HS-27A (cell line): ENCODE data around the gene SPINT2.

Experiments used
- DNase-seq: peaks from one replicate; pipeline ENCODE4 v3.0.0-alpha.2; 2012; ENCODE audit warnings: low read depth, missing footprints

The SPINT2 gene

GRCh38 chr19:38267761-38268483, 3.5 kb downstream of the SPINT2 start:
- no peak for DNase-seq

GRCh38 chr19:38268539-38268938, 4.2 kb downstream of the SPINT2 start:
- no peak for DNase-seq

- DNase-seq: no peak
Measured at GRCh38 chr19:38270587-38271167, 6.3 kb downstream of the SPINT2 start.

DNA sequence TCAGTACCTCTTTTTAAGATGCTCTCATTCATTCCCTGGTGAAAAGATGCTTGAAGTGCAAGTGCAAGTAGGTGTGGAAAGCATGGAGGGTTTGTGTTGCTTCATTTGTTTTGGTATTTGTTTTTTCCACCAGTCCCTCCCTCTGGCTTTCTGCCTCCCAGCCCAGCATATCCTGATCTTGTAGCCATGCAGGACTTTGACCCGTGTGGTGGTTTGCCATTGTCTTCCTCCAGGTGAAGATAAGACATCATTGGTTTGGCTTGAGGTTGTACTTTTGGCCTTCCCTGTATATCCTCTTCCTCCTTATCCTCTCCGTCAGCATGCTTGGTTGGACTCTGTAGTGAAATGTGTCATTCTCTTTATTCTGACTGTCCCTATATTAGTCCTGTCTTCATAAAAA, 9.1 kb downstream of the SPINT2 start:
- no peak for DNase-seq

DNA sequence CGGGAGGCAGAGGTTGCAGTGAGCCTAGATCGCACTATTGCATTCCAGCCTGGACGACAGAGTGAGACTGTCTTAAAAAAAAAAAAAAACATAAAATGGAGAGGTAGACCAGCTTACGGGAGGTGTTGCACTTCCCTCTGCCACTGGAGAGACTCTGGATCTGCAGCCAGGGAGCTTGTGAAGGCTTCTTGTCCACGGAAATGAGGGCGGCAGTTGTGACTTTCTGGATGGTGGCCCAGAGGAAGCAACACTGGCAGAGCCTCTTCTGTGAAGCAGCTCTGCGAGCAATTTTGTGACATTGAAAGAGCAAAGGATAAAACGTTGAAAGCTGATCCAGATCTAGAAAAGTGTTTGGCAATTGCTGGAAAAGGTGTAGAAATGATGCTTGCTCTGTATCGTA, 10.4 kb downstream of the SPINT2 start:
- no peak for DNase-seq

- no peak for DNase-seq
Measured at GRCh38 chr19:38276942-38277517, 12.7 kb downstream of the SPINT2 start.

GRCh38 chr19:38277549-38277948, 13.2 kb downstream of the SPINT2 start:
- no peak for DNase-seq

- peak; percentile 80 for DNase-seq
Measured at GRCh38 chr19:38277969-38278680, 13.8 kb downstream of the SPINT2 start.

GRCh38 chr19:38278751-38279150, 14.4 kb downstream of the SPINT2 start:
- DNase-seq: no peak

DNA sequence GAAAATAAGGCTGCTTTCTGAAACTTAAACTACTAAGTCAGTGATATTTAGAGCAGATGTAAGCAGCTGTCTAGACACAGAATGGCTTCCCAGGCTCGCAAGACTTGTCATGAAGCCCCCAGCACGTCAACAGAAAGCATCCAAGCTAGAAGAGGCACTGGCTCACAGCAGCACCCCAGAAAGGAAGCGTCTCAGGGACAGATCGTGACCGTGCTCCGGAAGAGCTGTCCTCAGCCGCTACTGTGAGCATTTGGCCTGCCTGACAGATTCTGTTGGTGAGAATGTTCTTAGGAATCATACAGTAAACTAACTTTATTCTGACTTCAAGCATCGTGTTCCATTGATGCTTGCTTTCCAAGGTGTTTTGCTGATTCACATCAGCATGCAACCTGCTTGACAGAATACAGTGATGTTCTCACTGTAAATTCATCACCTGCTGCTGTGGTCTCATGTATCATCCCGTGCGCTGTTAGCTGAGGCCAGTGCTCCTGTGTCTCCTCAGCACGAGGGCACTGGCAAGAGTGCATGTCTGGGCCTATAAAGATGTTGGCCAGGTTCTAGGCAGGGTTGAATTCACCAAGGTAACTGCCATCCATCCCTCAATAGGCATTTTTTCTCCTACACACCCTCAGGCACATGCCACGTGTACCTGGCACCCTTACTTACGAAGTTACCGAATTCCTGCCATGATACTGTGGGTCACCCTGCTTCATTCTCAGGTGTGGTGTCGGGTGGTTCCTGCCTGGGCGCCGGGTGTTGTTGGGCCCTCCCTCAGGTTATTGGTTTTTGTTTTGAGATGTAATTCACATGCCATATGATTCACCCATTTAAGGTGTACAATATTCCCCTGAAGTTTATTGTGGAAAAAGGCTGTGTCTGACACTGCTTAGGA, 15.9 kb downstream of the SPINT2 start:
- no peak for DNase-seq

GRCh38 chr19:38281811-38282566, 17.6 kb downstream of the SPINT2 start:
- DNase-seq: no peak

DNA sequence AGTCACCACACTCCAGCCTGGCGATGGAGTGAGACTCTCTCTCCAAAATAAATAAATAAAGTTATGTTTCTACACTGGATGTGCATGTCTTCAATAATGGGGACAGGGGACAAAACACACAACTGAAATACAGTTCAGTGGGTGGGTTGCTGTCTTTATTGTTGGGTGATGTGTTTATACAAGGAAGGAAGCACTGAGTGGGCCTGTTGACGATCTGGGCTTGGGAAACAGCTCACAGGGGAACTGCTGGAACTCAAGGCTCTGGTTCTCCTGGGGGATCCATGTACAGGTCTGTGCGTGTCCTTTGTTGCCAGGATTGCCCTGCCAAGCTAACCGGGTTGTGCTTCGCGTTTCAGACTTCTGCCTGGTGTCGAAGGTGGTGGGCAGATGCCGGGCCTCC, 18.9 kb downstream of the SPINT2 start:
- DNase-seq: no peak

DNA sequence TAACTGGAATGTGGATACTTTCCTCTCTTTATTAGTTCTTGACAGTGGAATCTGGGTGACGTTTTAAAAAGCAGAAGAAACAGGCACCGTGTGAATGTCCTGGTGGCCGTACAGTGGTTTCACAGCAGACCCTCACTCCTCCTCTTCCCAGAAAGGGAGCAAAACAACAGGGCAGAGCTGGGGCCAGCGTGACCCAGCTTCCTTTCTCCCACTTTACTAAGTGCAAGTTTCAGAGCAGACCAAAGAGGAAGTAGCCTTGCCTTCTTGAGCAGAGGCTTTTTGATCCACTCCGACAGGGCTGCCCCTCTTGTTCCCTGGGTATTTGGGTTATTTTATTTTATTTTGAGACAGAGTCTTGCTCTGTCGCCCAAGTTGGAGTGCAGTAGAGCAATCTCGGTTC, 20.0 kb downstream of the SPINT2 start:
- no peak for DNase-seq

DNA sequence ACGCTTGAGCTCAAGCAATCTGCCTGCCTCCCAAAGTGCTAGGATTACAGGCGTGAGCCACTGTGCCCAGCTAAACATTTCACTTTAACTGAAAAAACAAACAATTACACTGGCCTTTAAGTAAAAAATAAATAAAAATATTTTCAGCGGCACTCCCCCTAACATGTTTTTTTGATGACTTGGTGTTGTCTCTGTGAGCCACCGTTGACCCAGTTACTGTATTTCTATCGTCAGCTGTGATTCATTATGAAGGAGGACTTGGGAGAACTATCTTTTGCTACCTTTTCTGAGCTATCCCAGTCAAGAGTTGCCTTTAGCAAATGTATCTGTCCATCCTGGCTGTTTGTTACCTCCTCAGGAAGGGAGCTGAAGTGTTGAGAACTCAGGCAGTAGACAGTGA, 21.2 kb downstream of the SPINT2 start:
- DNase-seq: no peak

GRCh38 chr19:38287604-38288003, 23.2 kb downstream of the SPINT2 start:
- DNase-seq: no peak

DNA sequence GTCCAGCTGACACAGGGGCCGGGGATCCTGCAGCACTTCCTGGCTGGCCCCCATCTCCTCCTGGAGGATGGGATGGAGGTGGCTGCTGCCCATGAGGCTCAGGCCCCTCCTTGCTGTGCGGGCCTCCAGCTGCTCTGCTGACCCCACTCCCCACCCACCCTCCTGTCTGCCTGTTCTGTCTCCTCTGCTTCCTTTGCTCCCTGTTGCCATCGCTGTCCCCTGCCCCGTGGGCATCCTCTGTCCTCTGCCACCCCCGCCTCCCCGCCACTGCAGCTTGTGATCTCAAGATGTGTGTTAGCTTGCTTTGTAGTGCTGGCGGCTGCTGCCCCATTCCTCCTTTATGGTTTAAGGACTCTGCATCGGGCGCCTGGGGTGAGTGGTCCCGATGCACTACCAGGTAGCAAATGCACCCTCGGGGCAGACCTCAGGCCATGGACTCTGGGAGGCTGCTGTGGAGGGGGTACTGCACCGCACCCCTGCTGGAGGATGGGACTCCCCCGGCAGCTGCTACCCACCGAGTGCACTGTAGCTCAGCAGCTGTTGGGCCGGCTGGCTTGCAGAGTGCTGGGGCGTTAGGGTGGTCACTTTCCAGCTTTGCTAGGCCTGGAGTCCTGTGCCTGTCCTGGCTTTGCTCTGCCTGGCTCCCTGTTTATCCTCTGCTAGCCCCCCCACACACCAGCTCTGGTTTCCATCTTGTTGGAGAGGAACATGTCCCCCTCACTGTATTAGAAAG, 23.9 kb downstream of the SPINT2 start:
- no peak for DNase-seq

- DNase-seq: no peak
Measured at GRCh38 chr19:38289955-38290354, 25.6 kb downstream of the SPINT2 start.

GRCh38 chr19:38290631-38291147, 26.3 kb downstream of the SPINT2 start:
- peak; percentile 79 for DNase-seq

DNA sequence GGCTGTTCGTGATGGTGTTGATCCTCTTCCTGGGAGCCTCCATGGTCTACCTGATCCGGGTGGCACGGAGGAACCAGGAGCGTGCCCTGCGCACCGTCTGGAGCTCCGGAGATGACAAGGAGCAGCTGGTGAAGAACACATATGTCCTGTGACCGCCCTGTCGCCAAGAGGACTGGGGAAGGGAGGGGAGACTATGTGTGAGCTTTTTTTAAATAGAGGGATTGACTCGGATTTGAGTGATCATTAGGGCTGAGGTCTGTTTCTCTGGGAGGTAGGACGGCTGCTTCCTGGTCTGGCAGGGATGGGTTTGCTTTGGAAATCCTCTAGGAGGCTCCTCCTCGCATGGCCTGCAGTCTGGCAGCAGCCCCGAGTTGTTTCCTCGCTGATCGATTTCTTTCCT, 27.5 kb downstream of the SPINT2 start:
- no peak for DNase-seq

- DNase-seq: no peak
Measured at GRCh38 chr19:38293281-38293680, 28.9 kb downstream of the SPINT2 start.
